ENCODE data around the gene ADGRL4. TPM values are rescaled to one million over a fixed set of nuclear protein-coding genes. Genes with fewer than 3 reads are reported as not detected.

The ADGRL4 gene
- total and polyA plus RNA-seq, 2 donors (not counting 3 experiments of a cell fraction or from before 2014, with no cell fraction given), result 140 to 143 TPM

DNA sequence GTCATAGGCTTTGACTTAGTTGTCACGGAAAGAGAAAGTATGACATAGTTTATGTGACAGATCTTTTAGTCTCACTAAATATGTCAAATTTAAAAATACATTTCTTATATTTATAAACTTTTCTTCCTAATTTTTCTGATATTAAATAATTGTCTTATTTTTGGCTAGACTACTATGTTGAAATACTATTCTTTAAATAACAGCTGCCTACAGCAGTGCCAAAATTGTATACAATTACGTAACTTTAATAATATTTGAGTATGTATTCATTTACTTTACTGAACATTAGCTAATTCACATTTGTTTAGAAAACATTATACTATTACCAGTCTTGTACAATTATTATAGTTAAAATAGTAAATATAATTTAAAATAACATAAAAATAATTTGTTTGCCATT lies 137.4 kb downstream of the ADGRL4 start:
- intact Hi-C loops (cut with micrococcal nuclease) (no loop called here), dilution Hi-C loops (cut with MboI; ENCODE audit: extremely low pct_ligation_motif_present, low sequenced_read_pairs) (no loop called here)
- H3K79me2 ChIP-seq (ENCODE audit: control insufficient read depth, insufficient read depth, low read length), result no peaks in the 10 kb centered on the region
- no peaks in the 10 kb centered on the region for H3K9me3 ChIP-seq (replicated peaks; ENCODE audit: control insufficient read depth, insufficient read depth, low read length)
- H3K4me3 ChIP-seq (replicated peaks in 1 of 3; ENCODE audit: insufficient read depth in 1 of 3, low read depth in 1 of 3, low read length in 3 of 3), result no peak overlapping the region
- no peaks in the 10 kb centered on the region for H4K20me1 ChIP-seq (replicated peaks; ENCODE audit: control insufficient read depth, extremely low read depth, insufficient read depth, low read length)
- no peaks in the 10 kb centered on the region for H3K9me1 ChIP-seq (replicated peaks; ENCODE audit: control insufficient read depth, extremely low read depth, insufficient read depth, low read length)
- H3K9ac ChIP-seq (replicated peaks; ENCODE audit: extremely low read depth, insufficient read depth, low read length), result no peak overlapping the region
- FAIRE-seq, result no peak
- H3K36me3 ChIP-seq (ENCODE audit: control insufficient read depth in 2 of 2, extremely low read depth in 1 of 2, insufficient read depth in 2 of 2, low read length in 2 of 2), result no peaks in the 10 kb centered on the region
- H3K4me2 ChIP-seq (ENCODE audit: insufficient read depth, low read length), result no peak overlapping the region
- ChIA-PET POLR2A (no interaction called here), CTCF (interaction anchor here (1.5 kb wide), 1 partner anchor 25 kb away, joined by 3 read pairs; no protein-coding TSS in a partner anchor)
- no peak overlapping the region for H2AFZ ChIP-seq (ENCODE audit: low read depth, low read length)
- H3K4me1 ChIP-seq (ENCODE audit: control insufficient read depth, extremely low read depth, insufficient read depth, low read length), result no peaks in the 10 kb centered on the region
- H3K27me3 ChIP-seq (ENCODE audit: control insufficient read depth in 2 of 2, insufficient read depth in 2 of 2, low read length in 2 of 2), result no peaks in the 10 kb centered on the region
- H3K27ac ChIP-seq (ENCODE audit: insufficient read depth, low read depth, low read length), result no peak overlapping the region
- no TSS peak for BruUV-seq (replicated peaks)
- TF ChIP-seq, protein P1, sequence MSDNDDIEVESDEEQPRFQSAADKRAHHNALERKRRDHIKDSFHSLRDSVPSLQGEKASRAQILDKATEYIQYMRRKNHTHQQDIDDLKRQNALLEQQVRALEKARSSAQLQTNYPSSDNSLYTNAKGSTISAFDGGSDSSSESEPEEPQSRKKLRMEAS (IDR thresholded peaks at IDR 0.05; ENCODE audit: insufficient read depth, insufficient read length), result no peak
- TF ChIP-seq POLR2AphosphoS5 (IDR thresholded peaks at IDR 0.05; ENCODE audit: insufficient read depth, low read depth, low read length) (no peak), CTCF (IDR thresholded peaks at IDR 0.05; ENCODE audit: extremely low read depth in 1 of 2, insufficient read depth in 1 of 2, low read depth in 1 of 2, low read length in 2 of 2) (no peak), MYC (IDR thresholded peaks at IDR 0.05; ENCODE audit: low read depth, low read length) (no peak), JUN (IDR thresholded peaks at IDR 0.05; ENCODE audit: borderline replicate concordance, insufficient read depth, insufficient read length, low read depth) (no peak), GATA2 (IDR thresholded peaks at IDR 0.05; ENCODE audit: insufficient read depth, insufficient read length, low read depth, low read length) (no peak), EZH2 (IDR thresholded peaks at IDR 0.05; ENCODE audit: borderline replicate concordance, low read depth, low read length, severe bottlenecking) (no peak), POLR2A (IDR thresholded peaks at IDR 0.05; ENCODE audit: low read depth, low read length) (no peak), FOS (IDR thresholded peaks at IDR 0.05; ENCODE audit: borderline replicate concordance, insufficient read depth, low read length) (no peak)
- no peak for DNase-seq (ENCODE audit: low read depth, low spot score)
